HepG2 (cell line): Measurements from ENCODE around the gene ATP11A. TPM values are rescaled to one million over a fixed set of nuclear protein-coding genes. Genes with fewer than 3 reads are reported as not detected.

ENCODE experiments used
- ATAC-seq: fragments of 200-7000 bp; cut with Tn5 transposase; 3 replicates; pipeline ENCODE4 v1.9.1; 2020; ENCODE audit warnings: mild to moderate bottlenecking, moderate library complexity
- BruUV-seq: library from RNA; stranded (reverse); fragments of 400-500 nt; replicated peaks from 2 replicates; lab custom pipeline; 2021; lab: Mats Ljungman, UMichigan
- CTCF ChIA-PET: fragments of 300-600 bp; formaldehyde crosslinking; extraction: SDS; loops from one replicate; lab custom pipeline; 2021; ENCODE audit warnings: low total read pairs, inconsistent platforms, low intra/inter-chr PET ratio; lab: Yijun Ruan, JAX
- POLR2A ChIA-PET: fragments of 350-600 bp; sonication (Branson Sonifier 250); formaldehyde crosslinking; loops from one replicate; lab custom pipeline; 2020; ENCODE audit warnings: antibody characterized with exemption, inconsistent platforms; lab: Yijun Ruan, JAX
- DNase-seq: peaks from one replicate; pipeline ENCODE4 v3.0.0-alpha.2; 2015; ENCODE audit warnings: low spot score
- FAIRE-seq: peaks from 3 replicates; lab custom pipeline; 2011; peaks lifted over from hg19 to GRCh38; lab: Jason Lieb, UNC
- H2AFZ ChIP-seq: one replicate; pipeline ENCODE4 v1.6.1; 2011; ENCODE audit warnings: low read length, inconsistent platforms
- H3K27ac ChIP-seq: fragments of 300-600 bp; 3 replicates; pipeline ENCODE4 v1.8.0; 2011; ENCODE audit warnings: mixed run types, mild to moderate bottlenecking, mixed read lengths, low read length, inconsistent platforms; ENCODE audit not compliant: insufficient read depth; ENCODE audit errors: extremely low read length
- H3K27me3 ChIP-seq, 2 experiments: fragments of 200-600 bp in 1 of 2; 2 replicates in 1 of 2; 3 replicates in 1 of 2; pipeline versions ENCODE4 v1.6.0 to v1.8.0; 2011; ENCODE audit warnings: low read length in 2 of 2, mild to moderate bottlenecking in 2 of 2, moderate library complexity in 2 of 2, inconsistent platforms in 1 of 2; ENCODE audit not compliant: insufficient read depth in 2 of 2, control insufficient read depth in 1 of 2
- H3K36me3 ChIP-seq, 2 experiments: fragments of 200-600 bp in 1 of 2; replicated peaks in 1 of 2; 2 replicates in 1 of 2; 3 replicates in 1 of 2; pipeline versions ENCODE4 v1.5.1 to v1.8.0; 2011; ENCODE audit warnings: low read length in 2 of 2, inconsistent platforms in 1 of 2; ENCODE audit not compliant: insufficient read depth in 2 of 2, control insufficient read depth in 1 of 2
- H3K4me1 ChIP-seq: 2 replicates; pipeline ENCODE4 v1.5.1; 2012; ENCODE audit warnings: low read length, inconsistent platforms; ENCODE audit not compliant: insufficient read depth
- H3K4me2 ChIP-seq: 2 replicates; pipeline ENCODE4 v1.6.0; 2011; ENCODE audit warnings: low read depth, low read length, inconsistent platforms
- H3K4me3 ChIP-seq, 3 experiments: fragments of 200-600 bp in 1 of 3; sonication (generic), shearing (Covaris generic) in 1 of 3; replicated peaks in 1 of 3; 2 replicates each; pipeline ENCODE4 v1.5.1; 2011 to 2016; ENCODE audit warnings: low read length in 3 of 3, inconsistent platforms in 2 of 3, low read depth in 2 of 3, mild to moderate bottlenecking in 2 of 3, control low read depth in 1 of 3, mixed read lengths in 1 of 3; ENCODE audit not compliant: insufficient read depth in 1 of 3
- H3K79me2 ChIP-seq: one replicate; pipeline ENCODE4 v1.6.1; 2011; ENCODE audit warnings: low read length, inconsistent platforms; ENCODE audit not compliant: insufficient read depth
- H3K9ac ChIP-seq: 2 replicates; pipeline ENCODE4 v1.6.0; 2011; ENCODE audit warnings: mild to moderate bottlenecking, low read depth, low read length, inconsistent platforms; ENCODE audit not compliant: insufficient read depth
- H3K9me3 ChIP-seq: 2 replicates; pipeline ENCODE4 v1.5.1; 2012; ENCODE audit warnings: mild to moderate bottlenecking, low read length
- H4K20me1 ChIP-seq: 2 replicates; pipeline ENCODE4 v1.6.0; 2011; ENCODE audit warnings: inconsistent platforms, mild to moderate bottlenecking, low read length, moderate library complexity; ENCODE audit not compliant: insufficient read depth
- CBX5 ChIP-seq: sonication (generic); formaldehyde crosslinking; IDR thresholded peaks from 2 replicates; pipeline ENCODE4 v1.4.0; 2020; ENCODE audit warnings: missing genetic modification reagents, borderline replicate concordance
- ETV6 ChIP-seq: sonication (generic); formaldehyde crosslinking; conservative IDR thresholded peaks from 2 replicates; pipeline ENCODE4 v1.4.0; 2020; ENCODE audit warnings: missing genetic modification reagents
- FOXA3 ChIP-seq: IDR thresholded peaks from 2 replicates; pipeline ENCODE4 v1.6.1; 2016; ENCODE audit warnings: missing genetic modification reagents, missing compliant biosample characterization
- HNF1B ChIP-seq: sonication (generic); formaldehyde crosslinking; IDR thresholded peaks from 2 replicates; pipeline ENCODE4 v1.5.1; 2020; ENCODE audit warnings: mild to moderate bottlenecking, moderate library complexity, missing genetic modification reagents
- HNRNPUL1 ChIP-seq: fragments of 200-400 bp; formaldehyde crosslinking; IDR thresholded peaks from 2 replicates; pipeline ENCODE4 v1.6.1; 2017; ENCODE audit warnings: low read depth, mild to moderate bottlenecking, low read length, moderate library complexity
- PRDM15 ChIP-seq: sonication (generic); formaldehyde crosslinking; IDR thresholded peaks from 2 replicates; pipeline ENCODE4 v1.4.0; 2020; ENCODE audit warnings: missing genetic modification reagents
- TSC22D2 ChIP-seq: sonication (generic); formaldehyde crosslinking; IDR thresholded peaks from 2 replicates; pipeline ENCODE4 v1.5.1; 2020; ENCODE audit warnings: missing genetic modification reagents, mild to moderate bottlenecking, borderline replicate concordance
- WGBS: methylation state at CpG from one replicate; pipeline ENCODE4 v1.1.6; 2017; ENCODE audit warnings: low lambda C conversion rate; 5-methylcytosine and 5-hydroxymethylcytosine counted together
- in situ Hi-C: cut with HindIII; loops from 2 replicates; pipeline ENCODE4 v1.10.0; 2017; ENCODE audit warnings: low pct_unique_long_range_greater_than_20kb; ENCODE audit not compliant: extremely low pct_ligation_motif_present
- intact Hi-C: fragments of 100-400 bp; cut with micrococcal nuclease; formaldehyde crosslinking; loops from one replicate; pipeline ENCODE4 v1.10.0; 2022; ENCODE audit not compliant: unreplicated experiment
- polyA plus RNA-seq, 8 experiments: library from polyadenylated mRNA; depleted of rRNA in 3 of 8; stranded (reverse) in 7 of 8; unstranded in 1 of 8; fragments of >200 nt; fragmentation: Illumina TruSeq in 4 of 8; extraction: Trizol in 4 of 8; gene quantifications; 2 replicates each; pipeline versions ENCODE4 v1.2.1 to v1.2.3, GENCODE V29; 2011 to 2016; ENCODE audit warnings: low read depth in 4 of 8, missing spikeins in 1 of 8, mixed read lengths in 1 of 8; ENCODE audit not compliant: insufficient read depth in 1 of 8
- total RNA-seq, 5 experiments: library from RNA; depleted of rRNA; stranded (reverse); fragments of >200 nt; fragmentation: Illumina TruSeq; extraction: Trizol; gene quantifications; 2 replicates each; pipeline ENCODE4 v1.2.3, GENCODE V29; 2016; ENCODE audit warnings: low read depth in 1 of 5
- TF ChIP-seq, protein P1 (sequence below): IDR thresholded peaks from 2 replicates; pipeline ENCODE4 v1.6.1; 2016; ENCODE audit warnings: low read depth, missing genetic modification reagents, missing compliant biosample characterization
- TF ChIP-seq, protein P2 (sequence below): sonication (generic); formaldehyde crosslinking; IDR thresholded peaks from 2 replicates; pipeline ENCODE4 v1.4.0; 2020; ENCODE audit warnings: low read depth, mild to moderate bottlenecking, missing genetic modification reagents

Gene ATP11A
- total and polyA plus RNA-seq, 2 of the 13 experiments (the other 11 are each of a cell fraction or from before 2014, with no cell fraction given), result 18.4 to 20.1 TPM

- H3K36me3 ChIP-seq, result peaks cover 39 to 93% of the 10 kb centered on the region in 2 experiments
- H3K4me1 ChIP-seq, result no peaks in the 10 kb centered on the region
- no TSS peak for BruUV-seq
- intact Hi-C loops (no loop called here), in situ Hi-C loops (no loop called here)
- H3K9ac ChIP-seq, result no peak overlapping the region
- H3K4me2 ChIP-seq, result no peak overlapping the region
- no peaks in the 10 kb centered on the region for H3K9me3 ChIP-seq
- no peak overlapping the region for H2AFZ ChIP-seq
- ATAC-seq (no peak), FAIRE-seq (no peak), DNase-seq (no peak)
- WGBS, result 100% methylated on average over 1 of the region's 11 CpGs
- no peaks in the 10 kb centered on the region for H3K79me2 ChIP-seq
- no peaks in the 10 kb centered on the region for H4K20me1 ChIP-seq
- H3K4me3 ChIP-seq, result no peak overlapping the region
- ChIA-PET CTCF (no interaction called here), POLR2A (no interaction called here)
- no peaks in the 10 kb centered on the region for H3K27me3 ChIP-seq
- H3K27ac ChIP-seq, result no peak overlapping the region
- no peak for TF ChIP-seq HNF1B
- TF ChIP-seq HNRNPUL1, result no peak
- TF ChIP-seq, protein P1, sequence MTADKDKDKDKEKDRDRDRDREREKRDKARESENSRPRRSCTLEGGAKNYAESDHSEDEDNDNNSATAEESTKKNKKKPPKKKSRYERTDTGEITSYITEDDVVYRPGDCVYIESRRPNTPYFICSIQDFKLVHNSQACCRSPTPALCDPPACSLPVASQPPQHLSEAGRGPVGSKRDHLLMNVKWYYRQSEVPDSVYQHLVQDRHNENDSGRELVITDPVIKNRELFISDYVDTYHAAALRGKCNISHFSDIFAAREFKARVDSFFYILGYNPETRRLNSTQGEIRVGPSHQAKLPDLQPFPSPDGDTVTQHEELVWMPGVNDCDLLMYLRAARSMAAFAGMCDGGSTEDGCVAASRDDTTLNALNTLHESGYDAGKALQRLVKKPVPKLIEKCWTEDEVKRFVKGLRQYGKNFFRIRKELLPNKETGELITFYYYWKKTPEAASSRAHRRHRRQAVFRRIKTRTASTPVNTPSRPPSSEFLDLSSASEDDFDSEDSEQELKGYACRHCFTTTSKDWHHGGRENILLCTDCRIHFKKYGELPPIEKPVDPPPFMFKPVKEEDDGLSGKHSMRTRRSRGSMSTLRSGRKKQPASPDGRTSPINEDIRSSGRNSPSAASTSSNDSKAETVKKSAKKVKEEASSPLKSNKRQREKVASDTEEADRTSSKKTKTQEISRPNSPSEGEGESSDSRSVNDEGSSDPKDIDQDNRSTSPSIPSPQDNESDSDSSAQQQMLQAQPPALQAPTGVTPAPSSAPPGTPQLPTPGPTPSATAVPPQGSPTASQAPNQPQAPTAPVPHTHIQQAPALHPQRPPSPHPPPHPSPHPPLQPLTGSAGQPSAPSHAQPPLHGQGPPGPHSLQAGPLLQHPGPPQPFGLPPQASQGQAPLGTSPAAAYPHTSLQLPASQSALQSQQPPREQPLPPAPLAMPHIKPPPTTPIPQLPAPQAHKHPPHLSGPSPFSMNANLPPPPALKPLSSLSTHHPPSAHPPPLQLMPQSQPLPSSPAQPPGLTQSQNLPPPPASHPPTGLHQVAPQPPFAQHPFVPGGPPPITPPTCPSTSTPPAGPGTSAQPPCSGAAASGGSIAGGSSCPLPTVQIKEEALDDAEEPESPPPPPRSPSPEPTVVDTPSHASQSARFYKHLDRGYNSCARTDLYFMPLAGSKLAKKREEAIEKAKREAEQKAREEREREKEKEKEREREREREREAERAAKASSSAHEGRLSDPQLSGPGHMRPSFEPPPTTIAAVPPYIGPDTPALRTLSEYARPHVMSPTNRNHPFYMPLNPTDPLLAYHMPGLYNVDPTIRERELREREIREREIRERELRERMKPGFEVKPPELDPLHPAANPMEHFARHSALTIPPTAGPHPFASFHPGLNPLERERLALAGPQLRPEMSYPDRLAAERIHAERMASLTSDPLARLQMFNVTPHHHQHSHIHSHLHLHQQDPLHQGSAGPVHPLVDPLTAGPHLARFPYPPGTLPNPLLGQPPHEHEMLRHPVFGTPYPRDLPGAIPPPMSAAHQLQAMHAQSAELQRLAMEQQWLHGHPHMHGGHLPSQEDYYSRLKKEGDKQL, result no peak
- TF ChIP-seq PRDM15 (CRISPR knock-in tag), result no peak
- TF ChIP-seq TSC22D2 (CRISPR knock-in tag), result no peak
- no peak for TF ChIP-seq CBX5 (CRISPR knock-in tag)
- TF ChIP-seq, protein P2, sequence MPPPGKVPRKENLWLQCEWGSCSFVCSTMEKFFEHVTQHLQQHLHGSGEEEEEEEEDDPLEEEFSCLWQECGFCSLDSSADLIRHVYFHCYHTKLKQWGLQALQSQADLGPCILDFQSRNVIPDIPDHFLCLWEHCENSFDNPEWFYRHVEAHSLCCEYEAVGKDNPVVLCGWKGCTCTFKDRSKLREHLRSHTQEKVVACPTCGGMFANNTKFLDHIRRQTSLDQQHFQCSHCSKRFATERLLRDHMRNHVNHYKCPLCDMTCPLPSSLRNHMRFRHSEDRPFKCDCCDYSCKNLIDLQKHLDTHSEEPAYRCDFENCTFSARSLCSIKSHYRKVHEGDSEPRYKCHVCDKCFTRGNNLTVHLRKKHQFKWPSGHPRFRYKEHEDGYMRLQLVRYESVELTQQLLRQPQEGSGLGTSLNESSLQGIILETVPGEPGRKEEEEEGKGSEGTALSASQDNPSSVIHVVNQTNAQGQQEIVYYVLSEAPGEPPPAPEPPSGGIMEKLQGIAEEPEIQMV (CRISPR knock-in tag), result no peak
- no peak for TF ChIP-seq FOXA3 (CRISPR knock-in tag)
- TF ChIP-seq ETV6, result no peak
Measured at GRCh38 chr13:112822851-112823250, 133.0 kb downstream of the ATP11A start.
